Panc1 (cell line): ENCODE measurements around the gene HDAC7.
"Not testable (repeated sequence)": the region's sequence is repeated elsewhere in the genome, so short reads cannot be mapped to it uniquely, and the experiment has no call there.

Experiments
- CTCF ChIP-seq: fragments of 450-650 bp; IDR thresholded peaks from 2 replicates; pipeline ENCODE4 v1.5.1; 2017; ENCODE audit warnings: mild to moderate bottlenecking
- POLR2AphosphoS5 ChIP-seq: IDR thresholded peaks from 2 replicates; pipeline ENCODE4 v1.6.1; 2012; ENCODE audit warnings: mild to moderate bottlenecking, low read depth, low read length, moderate library complexity
- REST ChIP-seq, 2 experiments: IDR thresholded peaks; 2 replicates each; pipeline ENCODE4 v1.6.1; 2011 to 2012; ENCODE audit warnings: low read depth in 2 of 2, control low read depth in 1 of 2, low read length in 1 of 2, mild to moderate bottlenecking in 1 of 2, moderate library complexity in 1 of 2; ENCODE audit not compliant: insufficient read depth in 1 of 2
- SIN3A ChIP-seq: IDR thresholded peaks from 2 replicates; pipeline ENCODE4 v1.6.1; 2012; ENCODE audit warnings: low read depth, mild to moderate bottlenecking, low read length, moderate library complexity, borderline replicate concordance; ENCODE audit not compliant: insufficient read depth
- TCF7L2 ChIP-seq: IDR thresholded peaks from 2 replicates; pipeline ENCODE4 v1.6.1; 2011; ENCODE audit warnings: mild to moderate bottlenecking, low read depth, low read length, inconsistent platforms

- not testable (repeated sequence) for TF ChIP-seq POLR2AphosphoS5; CTCF; REST (IDR thresholded peaks at IDR 0.05; ENCODE audit: insufficient read depth in 1 of 2, low read depth in 2 of 2, low read length in 1 of 2); SIN3A; TCF7L2
Measured at GRCh38 chr12:47842543-47842942, 22.8 kb upstream of the HDAC7 start.
